Stimulated activated naive B cell treated with anti-CD40 and anti-IgM and Interleukin-4, amounts not matched to agents 10 μg/mL and 1 μg/mL and 100 μg/mL, for 72 hours (primary cell): ENCODE measurements around the gene SIGLEC10.
"Not testable (repeated sequence)": the region's sequence is repeated elsewhere in the genome, so short reads cannot be mapped to it uniquely, and the experiment has no call there.

Experiments used
- ATAC-seq, 2 donors: fragments of 150-1000 bp; cut with Tn5 transposase; replicated peaks; 2 replicates each; pipeline ENCODE4 v1.10.0; 2021; ENCODE audit warnings: moderate library complexity in 1 of 2
- DNase-seq: peaks from one replicate; pipeline ENCODE4 v3.0.0; 2021
- H3K27ac Mint-ChIP-seq: one replicate; pipeline ENCODE4 v1.8.0; 2022; ENCODE audit warnings: mild to moderate bottlenecking, mixed read lengths
- H3K27me3 Mint-ChIP-seq, 2 donors: one replicate each; pipeline ENCODE4 v1.8.0; 2022; ENCODE audit warnings: mixed read lengths in 2 of 2
- H3K36me3 Mint-ChIP-seq, 2 donors: one replicate each; pipeline ENCODE4 v1.8.0; 2022; ENCODE audit warnings: mixed read lengths in 2 of 2, mild to moderate bottlenecking in 1 of 2
- H3K4me1 Mint-ChIP-seq, 2 donors: one replicate each; pipeline ENCODE4 v1.8.0; 2022; ENCODE audit warnings: mixed read lengths in 2 of 2, mild to moderate bottlenecking in 1 of 2
- H3K4me3 Mint-ChIP-seq, 2 donors: one replicate each; pipeline ENCODE4 v1.8.0; 2022; ENCODE audit warnings: mild to moderate bottlenecking in 2 of 2, mixed read lengths in 2 of 2, moderate library complexity in 1 of 2
- H3K9me3 Mint-ChIP-seq, 2 donors: one replicate each; pipeline ENCODE4 v1.8.0; 2022; ENCODE audit warnings: mixed read lengths in 2 of 2, mild to moderate bottlenecking in 1 of 2

SIGLEC10 gene

DNA sequence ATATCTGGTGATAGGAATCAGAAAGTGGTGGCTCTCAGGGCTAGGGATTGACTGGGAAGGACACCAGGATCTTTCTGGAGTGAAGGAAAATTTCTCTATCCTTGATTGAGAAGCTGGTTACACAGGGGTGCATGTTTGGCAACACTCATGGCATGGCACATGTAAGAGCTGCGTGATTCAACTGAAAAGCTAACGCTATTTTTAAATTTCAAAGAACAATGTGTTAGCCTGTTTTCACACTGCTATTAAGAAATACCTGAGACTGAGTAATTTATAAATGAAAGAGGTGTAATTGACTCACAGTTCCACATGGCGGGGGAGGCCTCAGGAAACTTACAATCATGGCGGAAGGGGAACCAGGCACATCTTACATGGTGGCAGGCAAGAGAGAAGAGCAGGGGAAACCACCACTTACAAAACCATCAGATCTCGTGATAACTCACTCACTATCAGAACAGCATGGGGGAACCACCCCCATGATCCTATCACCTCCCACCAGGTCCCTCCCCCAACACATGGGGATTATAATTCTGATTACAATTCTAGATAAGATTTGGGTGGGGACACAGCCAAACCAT lies 33.4 kb upstream of the SIGLEC10 start:
- DNase-seq (no peak), ATAC-seq (no peak)
- H3K4me1 Mint-ChIP-seq: peaks cover 6 to 13% of the 10 kb centered on the region in 2 donors
- peak overlapping the region; percentile 51 for H3K27ac Mint-ChIP-seq
- H3K9me3 Mint-ChIP-seq: peaks cover 8 to 9% of the 10 kb centered on the region in 2 donors
- no peak overlapping the region for H3K4me3 Mint-ChIP-seq
- H3K27me3 Mint-ChIP-seq: peaks cover 35% of the 10 kb centered on the region in 2 donors
- H3K36me3 Mint-ChIP-seq: peaks cover 6 to 8% of the 10 kb centered on the region in 2 donors

DNA sequence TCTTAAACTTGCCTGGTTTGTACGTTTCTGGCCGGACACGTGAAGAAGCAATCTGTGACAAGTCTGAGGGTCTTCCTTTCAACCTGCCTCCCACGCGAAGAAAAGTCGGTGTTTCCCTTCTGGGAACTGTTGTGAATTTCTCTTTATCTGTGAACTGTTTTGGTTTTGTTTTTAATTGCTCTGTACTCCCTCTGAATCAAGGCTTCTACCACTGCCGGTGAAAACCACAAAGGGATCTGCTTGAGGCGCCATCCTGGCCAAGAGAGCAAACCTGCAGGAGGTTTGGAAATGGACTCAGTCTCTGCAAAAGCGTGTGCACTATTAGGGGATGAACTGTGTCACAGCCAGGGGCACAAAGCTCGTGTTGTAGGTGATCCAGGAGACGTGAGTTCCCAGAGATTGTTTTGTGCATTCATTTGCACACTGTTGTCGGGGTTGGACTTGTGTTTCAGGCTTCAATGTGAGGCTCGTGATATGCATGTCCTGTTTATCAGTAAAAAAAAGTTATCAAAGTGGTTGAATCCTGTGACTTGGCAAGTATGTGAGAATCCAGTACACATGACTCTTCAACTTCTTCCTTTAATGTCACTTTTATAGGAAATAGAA lies 31.1 kb upstream of the SIGLEC10 start:
- peaks cover 6 to 19% of the 10 kb centered on the region in 2 donors for H3K4me1 Mint-ChIP-seq
- DNase-seq: no peak
- H3K36me3 Mint-ChIP-seq: peaks cover 6 to 8% of the 10 kb centered on the region in 2 donors
- peak; percentile 64 to 68 for ATAC-seq
- peak overlapping the region; percentile 48 for H3K27ac Mint-ChIP-seq
- peaks cover 8 to 9% of the 10 kb centered on the region in 2 donors for H3K9me3 Mint-ChIP-seq
- H3K4me3 Mint-ChIP-seq: peak overlapping the region; percentile 77 to 78
- H3K27me3 Mint-ChIP-seq: peaks cover 18 to 31% of the 10 kb centered on the region in 2 donors

DNA sequence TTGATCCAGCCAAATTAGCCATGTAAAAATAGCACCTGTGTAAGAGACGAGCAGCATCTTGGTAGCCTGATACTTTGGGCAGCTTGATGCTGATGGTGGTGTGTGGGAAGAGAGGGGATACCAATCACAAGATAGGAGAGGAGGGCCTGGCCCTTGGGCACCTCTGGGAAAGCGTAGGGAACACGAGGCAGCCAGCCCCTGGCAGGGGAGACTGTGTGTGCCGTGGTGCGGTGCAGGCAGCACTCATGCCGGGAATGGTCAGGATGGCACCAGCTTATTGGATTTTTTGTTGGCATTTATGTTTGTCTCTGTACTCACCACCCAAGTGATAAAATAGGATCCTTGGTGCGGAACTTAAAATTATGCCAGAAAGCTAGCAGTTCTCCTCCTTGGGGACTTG lies 30.6 kb upstream of the SIGLEC10 start:
- Mint-ChIP-seq H3K27me3 (peaks cover 16 to 30% of the 10 kb centered on the region in 2 donors), H3K36me3 (peaks cover 6 to 8% of the 10 kb centered on the region in 2 donors), H3K4me1 (peaks cover 6 to 24% of the 10 kb centered on the region in 2 donors), H3K27ac (peak overlapping the region; percentile 48), H3K4me3 (peak overlapping the region; percentile 77 to 78), H3K9me3 (peaks cover 8 to 9% of the 10 kb centered on the region in 2 donors)
- ATAC-seq (no peak), DNase-seq (no peak)

DNA sequence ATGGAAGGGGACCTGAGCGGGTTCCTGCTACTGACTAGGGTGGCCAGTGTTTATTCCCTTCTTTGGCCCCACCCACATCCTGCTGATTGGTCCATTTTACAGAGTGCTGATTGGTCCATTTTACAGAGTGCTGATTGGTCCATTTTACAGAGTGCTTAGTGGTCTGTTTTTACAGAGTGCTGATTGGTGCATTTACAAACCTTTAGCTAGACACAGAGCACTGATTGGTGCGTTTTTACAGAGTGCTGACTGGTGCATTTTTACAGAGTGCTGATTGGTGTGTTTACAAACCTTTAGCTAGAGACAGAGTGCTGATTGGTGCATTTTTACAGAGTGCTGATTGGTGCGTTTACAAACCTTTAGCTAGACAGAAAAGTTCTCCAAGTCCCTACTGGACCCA lies 30.1 kb upstream of the SIGLEC10 start:
- H3K36me3 Mint-ChIP-seq, H3K27ac Mint-ChIP-seq, DNase-seq, H3K9me3 Mint-ChIP-seq, H3K4me3 Mint-ChIP-seq, ATAC-seq: not testable (repeated sequence)
- peaks cover 15 to 30% of the 10 kb centered on the region in 2 donors for H3K27me3 Mint-ChIP-seq
- H3K4me1 Mint-ChIP-seq: peaks cover 7 to 29% of the 10 kb centered on the region in 2 donors

DNA sequence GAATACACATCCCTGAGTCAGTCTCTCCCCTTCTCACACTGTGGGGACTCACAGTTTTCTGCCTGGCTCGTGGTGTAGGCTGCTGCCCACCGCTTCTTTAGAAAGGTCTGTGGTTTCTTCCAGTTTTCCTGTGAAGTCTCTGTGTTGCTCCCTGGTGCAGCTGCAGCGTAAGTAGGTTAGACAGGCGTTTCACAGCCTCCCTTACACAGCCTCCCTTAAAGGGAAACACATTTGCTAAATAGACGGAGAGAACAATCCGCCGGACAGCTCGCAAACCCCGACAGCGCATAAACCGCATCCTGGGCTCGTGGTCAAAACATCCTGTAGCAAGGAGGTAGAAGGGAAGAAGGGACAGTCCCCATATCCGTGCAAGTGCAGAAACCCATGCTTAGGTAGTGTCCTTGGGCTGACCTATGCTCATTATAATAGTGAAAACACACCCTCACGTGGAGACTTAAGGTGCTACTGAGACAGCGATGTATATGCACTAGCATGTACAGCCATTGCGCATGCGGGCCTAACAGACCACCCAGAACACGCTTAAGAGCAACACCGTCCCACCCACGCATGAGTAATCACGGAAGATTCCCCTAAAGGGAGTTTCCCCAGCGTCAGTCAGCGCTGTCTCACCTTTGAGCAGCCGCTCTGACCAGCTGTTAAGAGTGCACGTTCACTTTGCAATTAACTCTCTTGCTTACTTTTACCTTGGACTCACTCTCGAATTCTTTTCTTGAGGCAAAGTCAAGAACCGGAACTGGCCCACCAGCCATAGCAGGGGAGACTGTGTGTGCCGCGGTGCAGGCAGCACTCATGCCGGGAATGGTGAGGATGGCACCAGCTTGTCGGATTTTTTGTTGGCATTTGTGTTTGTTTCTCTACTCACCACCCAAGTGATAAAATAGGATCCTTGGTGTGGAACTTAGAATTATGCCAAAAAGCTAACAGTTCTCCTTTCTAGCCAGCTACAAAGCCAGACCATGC lies 24.3 kb upstream of the SIGLEC10 start:
- H3K4me3 Mint-ChIP-seq: peak overlapping the region; percentile 83
- peak; percentile 94 for DNase-seq
- ATAC-seq: peak; percentile 87

DNA sequence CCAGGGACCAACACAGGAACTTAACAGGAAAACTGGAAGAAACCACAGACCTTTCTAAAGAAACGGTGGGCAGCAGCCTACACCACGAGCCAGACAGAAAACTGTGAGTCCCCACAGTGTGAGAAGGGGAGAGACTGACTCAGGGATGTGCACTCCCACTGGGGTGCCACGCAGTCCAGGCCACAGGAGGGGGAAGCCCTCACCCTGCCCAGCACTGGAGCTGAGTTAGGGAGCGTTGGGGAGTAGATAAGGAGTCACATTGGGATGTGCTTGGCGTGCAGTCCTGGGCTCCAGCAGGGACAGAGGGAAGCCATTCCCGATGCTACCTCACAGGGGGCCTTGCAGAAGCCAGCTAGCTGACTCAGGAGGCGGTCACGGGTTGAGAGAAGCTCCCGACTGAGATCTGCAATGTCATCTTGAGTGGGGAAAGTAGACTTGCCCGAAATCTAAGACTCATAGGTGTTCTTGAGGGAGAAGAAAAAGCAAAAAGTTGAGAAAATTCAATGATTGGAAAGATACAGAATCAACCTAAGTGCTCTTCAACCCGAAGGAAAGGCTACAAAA lies 23.5 kb upstream of the SIGLEC10 start:
- Mint-ChIP-seq H3K9me3 (no peaks in the 10 kb centered on the region), H3K4me1 (peaks cover 30 to 72% of the 10 kb centered on the region in 2 donors), H3K27ac (peak overlapping the region; percentile 95), H3K4me3 (peak overlapping the region; percentile 83), H3K36me3 (no peaks in the 10 kb centered on the region), H3K27me3 (peaks cover 4 to 10% of the 10 kb centered on the region in 2 donors)
- ATAC-seq (peak; percentile 44 to 50), DNase-seq (peak; percentile 66)

More for the DNA sequence above, 24.3 kb upstream of the SIGLEC10 start:
- H3K27ac Mint-ChIP-seq: peak overlapping the region; percentile 95
- no peaks in the 10 kb centered on the region for H3K36me3 Mint-ChIP-seq
- H3K4me1 Mint-ChIP-seq: peaks cover 30 to 68% of the 10 kb centered on the region in 2 donors
- H3K27me3 Mint-ChIP-seq: peaks cover 5 to 6% of the 10 kb centered on the region in 2 donors
- H3K9me3 Mint-ChIP-seq: no peaks in the 10 kb centered on the region

DNA sequence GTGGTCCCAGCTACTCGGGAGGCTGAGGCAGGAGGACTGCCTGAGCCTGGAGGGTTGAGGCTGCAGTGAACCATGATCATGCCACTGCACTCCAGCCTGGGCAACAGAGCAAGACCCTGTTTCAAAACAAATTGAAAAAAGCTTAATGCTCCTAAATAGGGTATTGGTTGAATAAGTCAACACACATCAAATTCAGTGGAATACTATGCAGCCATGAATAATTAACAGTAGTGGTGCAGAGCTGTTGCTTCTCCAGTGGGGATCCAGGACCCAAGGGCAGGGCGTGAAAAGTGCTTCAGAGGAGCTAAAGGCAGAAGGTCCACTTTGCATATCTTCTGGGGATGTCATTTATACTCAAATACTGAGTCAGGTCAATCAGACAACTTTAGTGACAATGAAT lies 22.6 kb upstream of the SIGLEC10 start:
- peaks cover 30 to 72% of the 10 kb centered on the region in 2 donors for H3K4me1 Mint-ChIP-seq
- H3K9me3 Mint-ChIP-seq: no peaks in the 10 kb centered on the region
- H3K27ac Mint-ChIP-seq: peak overlapping the region; percentile 62
- peak overlapping the region in 1 of 2 donors; percentile 39 for H3K4me3 Mint-ChIP-seq
- no peak for DNase-seq
- no peak for ATAC-seq
- H3K27me3 Mint-ChIP-seq: peaks cover 0 to 10% of the 10 kb centered on the region in 2 donors
- no peaks in the 10 kb centered on the region for H3K36me3 Mint-ChIP-seq

DNA sequence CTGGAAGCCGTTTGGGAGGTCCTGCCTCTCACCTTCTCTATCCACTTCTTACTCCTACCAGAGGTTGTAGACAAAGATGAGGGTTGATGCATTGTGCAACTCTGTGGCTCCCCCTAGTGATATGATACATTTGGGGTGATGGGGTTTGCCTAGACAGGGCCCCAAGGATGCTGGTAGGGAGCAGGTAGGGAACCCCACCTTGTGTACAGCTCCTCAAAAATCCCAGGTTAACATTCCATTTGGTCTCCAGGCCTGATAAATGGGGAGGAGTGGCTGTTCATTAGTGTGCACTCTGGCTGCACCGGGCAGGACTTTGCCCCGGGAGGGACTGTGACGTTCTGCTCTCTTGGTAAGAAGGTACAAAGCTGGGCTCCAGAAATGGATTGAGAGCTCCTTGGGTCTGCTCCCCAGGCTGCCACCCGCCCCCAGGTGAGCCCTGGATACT lies 21.6 kb upstream of the SIGLEC10 start:
- ATAC-seq: no peak
- H3K27ac Mint-ChIP-seq: peak overlapping the region; percentile 14
- peaks cover 0 to 10% of the 10 kb centered on the region in 2 donors for H3K27me3 Mint-ChIP-seq
- peaks cover 30 to 71% of the 10 kb centered on the region in 2 donors for H3K4me1 Mint-ChIP-seq
- H3K4me3 Mint-ChIP-seq: no peak overlapping the region
- peak; percentile 30 for DNase-seq
- no peaks in the 10 kb centered on the region for H3K9me3 Mint-ChIP-seq
- H3K36me3 Mint-ChIP-seq: no peaks in the 10 kb centered on the region

DNA sequence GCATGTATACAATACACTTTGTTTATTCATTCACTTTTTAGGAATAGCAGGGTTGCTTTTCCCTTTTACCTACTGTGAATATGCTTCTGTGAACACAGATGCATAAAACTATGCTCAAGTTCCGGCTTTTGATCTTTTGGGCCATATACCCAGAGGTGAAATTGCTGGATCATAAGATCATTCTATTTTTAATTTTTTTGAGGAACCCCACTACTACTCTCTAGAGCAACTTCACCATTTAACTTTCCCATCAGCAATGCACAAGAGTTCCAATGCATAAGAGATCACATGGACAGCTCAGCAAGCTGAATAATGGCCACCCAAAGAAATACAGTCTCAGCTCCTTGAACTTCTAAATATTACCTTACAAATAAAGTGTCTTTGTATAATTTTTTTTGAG lies 17.0 kb upstream of the SIGLEC10 start:
- no peaks in the 10 kb centered on the region for H3K9me3 Mint-ChIP-seq
- H3K27ac Mint-ChIP-seq: no peak overlapping the region
- no peak overlapping the region for H3K4me3 Mint-ChIP-seq
- H3K4me1 Mint-ChIP-seq: peaks cover 12 to 25% of the 10 kb centered on the region in 2 donors
- DNase-seq (no peak), ATAC-seq (no peak)
- no peaks in the 10 kb centered on the region for H3K36me3 Mint-ChIP-seq
- H3K27me3 Mint-ChIP-seq: peaks cover 0 to 10% of the 10 kb centered on the region in 2 donors

DNA sequence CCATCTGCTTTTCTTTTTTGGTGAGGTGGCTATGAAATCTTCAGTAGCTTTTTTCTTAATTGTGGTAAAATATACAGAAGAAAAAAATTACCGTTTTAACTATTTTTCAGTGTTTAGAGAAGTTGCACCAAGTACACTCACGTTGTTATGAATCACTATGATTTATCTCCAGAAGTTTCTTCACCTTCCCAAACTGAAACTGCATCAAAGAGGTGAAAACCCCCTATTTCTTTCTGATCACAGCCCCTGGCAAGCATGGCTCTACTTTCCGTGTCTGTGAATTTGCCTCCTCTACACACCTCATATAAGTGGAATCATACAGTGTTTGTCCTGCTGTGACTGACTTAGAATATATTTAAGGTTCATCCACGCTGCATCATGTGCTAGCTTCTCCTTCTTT lies 15.6 kb upstream of the SIGLEC10 start:
- H3K4me1 Mint-ChIP-seq: peaks cover 3 to 11% of the 10 kb centered on the region in 2 donors
- H3K4me3 Mint-ChIP-seq: no peak overlapping the region
- no peaks in the 10 kb centered on the region for H3K9me3 Mint-ChIP-seq
- H3K27me3 Mint-ChIP-seq: peaks cover 3 to 10% of the 10 kb centered on the region in 2 donors
- DNase-seq (no peak), ATAC-seq (no peak)
- no peak overlapping the region for H3K27ac Mint-ChIP-seq
- no peaks in the 10 kb centered on the region for H3K36me3 Mint-ChIP-seq

DNA sequence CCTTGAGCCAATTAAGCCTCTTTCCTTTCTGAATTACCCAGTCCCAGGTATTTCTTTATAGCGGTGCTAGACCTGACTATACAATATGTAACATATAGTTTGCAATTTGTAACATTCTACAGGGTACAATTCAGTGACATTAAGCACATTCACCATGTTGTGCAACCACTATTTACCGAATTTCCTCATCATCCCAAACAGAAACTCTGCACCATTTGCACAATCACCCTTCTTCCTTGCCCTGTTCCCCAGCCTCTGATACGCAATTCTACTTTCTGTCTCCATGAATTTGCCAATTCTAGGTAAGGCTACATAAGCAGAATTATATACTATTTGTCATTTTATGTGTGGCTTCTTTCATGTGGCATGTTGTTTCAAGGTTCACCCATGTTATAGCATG lies 13.7 kb upstream of the SIGLEC10 start:
- H3K27ac Mint-ChIP-seq: no peak overlapping the region
- H3K27me3 Mint-ChIP-seq: peaks cover 0 to 7% of the 10 kb centered on the region in 2 donors
- DNase-seq (no peak), ATAC-seq (no peak)
- no peaks in the 10 kb centered on the region for H3K9me3 Mint-ChIP-seq
- H3K36me3 Mint-ChIP-seq: no peaks in the 10 kb centered on the region
- no peak overlapping the region for H3K4me3 Mint-ChIP-seq
- peaks cover 2 to 11% of the 10 kb centered on the region in 2 donors for H3K4me1 Mint-ChIP-seq

DNA sequence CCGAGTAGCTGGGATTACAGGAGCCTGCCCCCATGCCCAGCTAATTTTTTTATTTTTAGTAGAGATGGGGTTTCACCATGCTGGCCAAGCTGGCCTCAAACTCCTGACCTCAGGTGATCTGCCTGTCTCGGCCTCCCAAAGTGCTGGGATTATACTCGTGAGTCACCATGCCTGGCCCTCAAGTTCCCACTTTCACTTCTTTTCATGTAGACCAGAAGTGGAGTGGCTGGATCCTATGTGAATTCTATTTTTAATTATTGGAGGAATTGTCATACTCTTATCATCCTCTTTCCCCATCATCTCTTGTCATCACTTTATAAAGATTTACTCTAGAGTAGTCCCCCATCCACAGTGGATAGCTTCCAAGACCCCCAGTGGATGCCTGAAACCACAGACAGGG lies 12.8 kb upstream of the SIGLEC10 start:
- H3K9me3 Mint-ChIP-seq: no peaks in the 10 kb centered on the region
- H3K36me3 Mint-ChIP-seq: no peaks in the 10 kb centered on the region
- no peak overlapping the region for H3K4me3 Mint-ChIP-seq
- ATAC-seq: no peak
- H3K27ac Mint-ChIP-seq: no peak overlapping the region
- peaks cover 2 to 10% of the 10 kb centered on the region in 2 donors for H3K4me1 Mint-ChIP-seq
- DNase-seq: no peak
- H3K27me3 Mint-ChIP-seq: peaks cover 0 to 7% of the 10 kb centered on the region in 2 donors

DNA sequence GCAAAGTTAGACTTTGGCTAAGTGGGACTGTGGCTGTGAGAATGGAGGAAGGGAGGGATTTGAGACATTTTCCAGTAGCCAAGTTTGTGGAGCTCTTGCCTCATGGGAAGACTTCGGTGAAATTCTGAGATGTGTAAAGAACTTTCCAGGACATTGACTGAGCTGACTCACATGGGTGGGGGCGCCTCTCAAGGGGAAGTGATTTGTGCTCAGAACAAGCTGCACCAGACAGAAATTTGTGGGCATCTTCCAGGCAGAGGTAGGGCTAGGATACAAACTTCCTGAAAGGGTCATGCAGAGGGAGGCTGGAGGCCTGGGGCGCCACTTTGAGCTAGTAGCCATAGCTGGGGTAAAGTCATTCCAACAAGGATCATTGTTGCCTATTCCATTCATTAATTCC lies 9.8 kb upstream of the SIGLEC10 start:
- Mint-ChIP-seq H3K9me3 (no peaks in the 10 kb centered on the region), H3K4me3 (no peak overlapping the region), H3K27me3 (peaks cover 1 to 12% of the 10 kb centered on the region in 2 donors), H3K4me1 (peaks cover 0 to 11% of the 10 kb centered on the region in 2 donors), H3K36me3 (no peaks in the 10 kb centered on the region), H3K27ac (no peak overlapping the region)
- ATAC-seq (no peak), DNase-seq (no peak)

DNA sequence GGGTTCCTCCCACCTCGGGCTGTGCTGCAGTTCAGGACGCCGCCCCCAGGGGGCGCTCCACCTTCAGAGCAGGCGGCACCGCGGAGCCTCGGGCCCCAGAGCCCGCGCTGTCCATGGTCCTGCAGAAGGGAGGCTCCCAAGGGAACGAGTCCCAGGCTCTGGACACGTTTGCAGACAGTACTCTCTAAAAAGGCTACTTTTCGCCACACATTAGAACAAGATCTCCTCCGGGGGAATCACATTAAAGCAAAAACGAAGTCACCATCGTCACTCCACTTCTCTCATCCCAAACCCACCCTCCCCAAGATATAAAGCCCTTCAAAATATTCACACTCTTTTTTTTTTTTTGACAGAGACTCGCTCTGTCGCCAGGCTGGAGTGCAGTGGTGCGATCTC lies 4.6 kb upstream of the SIGLEC10 start:
- peak overlapping the region; percentile 36 to 76 for H3K4me3 Mint-ChIP-seq
- ATAC-seq (no peak), DNase-seq (peak; percentile 82)

More for the DNA sequence above, 4.6 kb upstream of the SIGLEC10 start:
- Mint-ChIP-seq H3K27me3 (peaks cover 5 to 12% of the 10 kb centered on the region in 2 donors), H3K9me3 (peaks cover 0 to 3% of the 10 kb centered on the region in 2 donors), H3K36me3 (peaks cover 2 to 3% of the 10 kb centered on the region in 2 donors), H3K4me1 (peaks cover 26 to 54% of the 10 kb centered on the region in 2 donors), H3K27ac (peak overlapping the region; percentile 69)
